GM12873 (cell line): ENCODE results near the gene DEFB132.
A peak's percentile ranks its signal among the peaks of the same experiment; 100 is the strongest.

ENCODE experiments used
- CTCF ChIP-seq: IDR thresholded peaks from 2 replicates; pipeline ENCODE4 v1.5.1; 2012; ENCODE audit warnings: low read depth, mild to moderate bottlenecking, moderate library complexity, low read length, control low read depth; ENCODE audit not compliant: insufficient read depth; ENCODE audit errors: missing control alignments

Gene DEFB132

GRCh38 chr20:290084-290831 is 32.7 kb downstream of the DEFB132 start, which contains the start of gene C20orf96:
TSS of gene C20orf96 (minus strand) at chr20:290750. CDS start at chr20:290610, 140 bp downstream.
- TF ChIP-seq CTCF, result peak; percentile 54

GRCh38 chr20:294602-295001 is 37.1 kb downstream of the DEFB132 start:
- no peak for TF ChIP-seq CTCF

- no peak for TF ChIP-seq CTCF
Measured at GRCh38 chr20:295804-296203, 38.3 kb downstream of the DEFB132 start.

GRCh38 chr20:297098-297924 is 39.8 kb downstream of the DEFB132 start, which contains the start of gene ZCCHC3:
TSS of gene ZCCHC3 (plus strand) at chr20:297570. CDS start at chr20:297587, 17 bp downstream.
- TF ChIP-seq CTCF, result no peak

GRCh38 chr20:297925-298775 is 40.6 kb downstream of the DEFB132 start:
- no peak for TF ChIP-seq CTCF

- TF ChIP-seq CTCF, result no peak
Measured at GRCh38 chr20:298776-299391, 41.4 kb downstream of the DEFB132 start.
